GM12878 (cell line): Measurements from ENCODE around the gene PATL2. TPM values are rescaled to one million over a fixed set of nuclear protein-coding genes. Genes with fewer than 3 reads are reported as not detected.

ENCODE experiments used
- ATAC-seq: fragments of 200-7000 bp; cut with Tn5 transposase; 3 replicates; pipeline ENCODE4 v1.9.1; 2020; ENCODE audit warnings: mild to moderate bottlenecking, moderate library complexity
- BruUV-seq: library from RNA; stranded (reverse); fragments of 400-500 nt; replicated peaks from 2 replicates; lab custom pipeline; 2021; lab: Mats Ljungman, UMichigan
- CTCF ChIA-PET: fragments of 300-600 bp; sonication (Branson Sonifier 250); formaldehyde crosslinking; extraction: SDS; loops from one replicate; lab custom pipeline; 2021; ENCODE audit warnings: inconsistent platforms; lab: Yijun Ruan, JAX
- POLR2A ChIA-PET: fragments of 350-600 bp; formaldehyde crosslinking; extraction: SDS; loops from one replicate; lab custom pipeline; 2021; ENCODE audit warnings: inconsistent platforms; lab: Charles Lee
- RAD21 ChIA-PET: fragments of 300-600 bp; sonication (Branson Sonifier 250); formaldehyde crosslinking; loops from one replicate; lab custom pipeline; 2023; ENCODE audit warnings: antibody characterized with exemption; ENCODE audit not compliant: unreplicated experiment; lab: Charles Lee
- SMC1A ChIA-PET: fragments of 300-600 bp; sonication (Branson Sonifier 250); formaldehyde crosslinking; loops from one replicate; lab custom pipeline; 2023; ENCODE audit not compliant: unreplicated experiment, uncharacterized antibody; lab: Charles Lee
- DNase-seq: peaks from one replicate; pipeline ENCODE4 v3.0.0-alpha.2; 2011; ENCODE audit warnings: low read depth, low spot score
- FAIRE-seq: peaks from 3 replicates; lab custom pipeline; 2011; peaks lifted over from hg19 to GRCh38; lab: Jason Lieb, UNC
- H2AFZ ChIP-seq: 2 replicates; pipeline ENCODE4 v1.6.0; 2011; ENCODE audit warnings: low read depth, low read length, control low read depth; ENCODE audit not compliant: control insufficient read depth
- H3K27ac ChIP-seq: 2 replicates; pipeline ENCODE4 v1.5.1; 2011; ENCODE audit warnings: control low read depth; ENCODE audit not compliant: control insufficient read depth, insufficient read depth
- H3K27me3 ChIP-seq, 2 experiments: replicated peaks in 1 of 2; 2 replicates each; pipeline versions ENCODE4 v1.6.0 to v1.6.1; 2011; ENCODE audit warnings: low read length in 1 of 2; ENCODE audit not compliant: control insufficient read depth in 2 of 2, insufficient read depth in 2 of 2
- H3K36me3 ChIP-seq, 2 experiments: 2 replicates each; pipeline ENCODE4 v1.5.1; 2011; ENCODE audit warnings: low read length in 1 of 2; ENCODE audit not compliant: control insufficient read depth in 2 of 2, insufficient read depth in 2 of 2
- H3K4me1 ChIP-seq: 2 replicates; pipeline ENCODE4 v1.6.1; 2011; ENCODE audit warnings: mild to moderate bottlenecking, low read length, moderate library complexity, mixed read lengths; ENCODE audit not compliant: control insufficient read depth, insufficient read depth
- H3K4me2 ChIP-seq: 2 replicates; pipeline ENCODE4 v1.6.0; 2011; ENCODE audit warnings: control low read depth; ENCODE audit not compliant: control insufficient read depth, insufficient read depth
- H3K4me3 ChIP-seq: fragments of 200-600 bp; sonication (generic); 2 replicates; pipeline ENCODE4 v1.5.1; 2016
- H3K79me2 ChIP-seq: 2 replicates; pipeline ENCODE4 v1.6.0; 2011; ENCODE audit warnings: low read length; ENCODE audit not compliant: control insufficient read depth, insufficient read depth
- H3K9ac ChIP-seq: 2 replicates; pipeline ENCODE4 v1.8.0; 2011; ENCODE audit warnings: low read length, control low read depth, mixed read lengths; ENCODE audit not compliant: control insufficient read depth, insufficient read depth
- H3K9me3 ChIP-seq: replicated peaks from 3 replicates; pipeline ENCODE4 v1.5.1; 2011; ENCODE audit warnings: mild to moderate bottlenecking, low read length; ENCODE audit not compliant: control insufficient read depth, insufficient read depth
- H4K20me1 ChIP-seq: 2 replicates; pipeline ENCODE4 v1.6.0; 2011; ENCODE audit not compliant: control insufficient read depth, insufficient read depth
- ASH2L ChIP-seq: fragments of 300-600, 200-600 bp; sonication (generic); IDR thresholded peaks from 2 replicates; pipeline ENCODE4 v1.6.1; 2017; ENCODE audit warnings: low read depth, mild to moderate bottlenecking, borderline replicate concordance
- ATF7 ChIP-seq: fragments of 450-650 bp; IDR thresholded peaks from 2 replicates; pipeline ENCODE4 v1.6.1; 2016; ENCODE audit warnings: low read depth, mild to moderate bottlenecking
- BACH1 ChIP-seq: fragments of 450-650 bp; IDR thresholded peaks from 2 replicates; pipeline ENCODE4 v1.6.1; 2017; ENCODE audit warnings: mild to moderate bottlenecking, borderline replicate concordance
- CEBPB ChIP-seq, 2 experiments: fragments of 150-350 bp in 1 of 2; IDR thresholded peaks; 2 replicates each; pipeline ENCODE4 v1.6.1; 2012 to 2014; ENCODE audit warnings: low read depth in 2 of 2, low read length in 2 of 2, borderline replicate concordance in 1 of 2, inconsistent platforms in 1 of 2
- GABPA ChIP-seq: IDR thresholded peaks from 2 replicates; pipeline ENCODE4 v1.6.1; 2014; ENCODE audit warnings: antibody characterized with exemption, low read depth, mild to moderate bottlenecking, inconsistent platforms
- HDAC6 ChIP-seq: fragments of 200-600 bp; sonication (generic); IDR thresholded peaks from one replicate; pipeline ENCODE4 v1.8.0; 2017; ENCODE audit warnings: antibody characterized with exemption; ENCODE audit not compliant: unreplicated experiment
- KLF5 ChIP-seq: fragments of 450-650 bp; IDR thresholded peaks from 2 replicates; pipeline ENCODE4 v1.6.1; 2014; ENCODE audit warnings: mild to moderate bottlenecking; ENCODE audit not compliant: partially characterized antibody
- MEF2B ChIP-seq: fragments of 450-650 bp; IDR thresholded peaks from 2 replicates; pipeline ENCODE4 v1.6.1; 2018; ENCODE audit warnings: mild to moderate bottlenecking, moderate library complexity; ENCODE audit not compliant: partially characterized antibody, poor library complexity, severe bottlenecking
- NR2C2 ChIP-seq: IDR thresholded peaks from 2 replicates; pipeline ENCODE4 v1.6.1; 2011; ENCODE audit warnings: borderline replicate concordance, low read depth; ENCODE audit not compliant: control insufficient read depth, insufficient read length
- PAX5 ChIP-seq: IDR thresholded peaks from 2 replicates; pipeline ENCODE4 v1.6.1; 2011; ENCODE audit warnings: low read depth, low read length, borderline replicate concordance
- PAX8 ChIP-seq: fragments of 450-650 bp; IDR thresholded peaks from 2 replicates; pipeline ENCODE4 v1.6.1; 2017; ENCODE audit warnings: mild to moderate bottlenecking, moderate library complexity
- POLR2A ChIP-seq: IDR thresholded peaks from 2 replicates; pipeline ENCODE4 v1.6.1; 2011; ENCODE audit warnings: low read depth, mild to moderate bottlenecking, low read length
- RELA ChIP-seq: fragments of 450-650 bp; IDR thresholded peaks from 2 replicates; pipeline ENCODE4 v1.8.0; 2014; ENCODE audit warnings: borderline replicate concordance; ENCODE audit not compliant: partially characterized antibody
- TBL1XR1 ChIP-seq: IDR thresholded peaks from 2 replicates; pipeline ENCODE4 v1.6.1; 2012; ENCODE audit warnings: low read depth, low read length, improper control_type of control experiment
- in situ Hi-C: fragments of 300-500 bp; cut with MboI; formaldehyde crosslinking; loops from 9 replicates; pipeline ENCODE4 v1.14.3; 2018; ENCODE audit warnings: mixed read lengths
- intact Hi-C: fragments of 100-400 bp; cut with micrococcal nuclease; formaldehyde crosslinking; loops from one replicate; pipeline ENCODE4 v1.14.2; 2022; ENCODE audit not compliant: unreplicated experiment
- polyA plus RNA-seq, 11 experiments: library from polyadenylated mRNA; depleted of rRNA in 4 of 11; unstranded in 6 of 11; stranded (reverse) in 5 of 11; fragments of >200 nt; fragmentation: Nextera tagmentation in 4 of 11; fragmentation: Illumina TruSeq in 1 of 11; extraction: Ambion mirVana in 4 of 11; extraction: Trizol in 1 of 11; gene quantifications; 1 replicate in 1 of 11; 2 replicates in 10 of 11; pipeline versions ENCODE4 v1.2.1 to v1.2.3, GENCODE V29; 2011 to 2016; ENCODE audit warnings: inconsistent platforms in 2 of 11, missing spikeins in 2 of 11, low read depth in 1 of 11
- total RNA-seq, 4 experiments: library from RNA; depleted of rRNA in 3 of 4; stranded (reverse); fragments of >200 nt in 3 of 4; fragmentation: Illumina TruSeq in 1 of 4; extraction: Trizol in 1 of 4; gene quantifications; 2 replicates each; pipeline versions ENCODE4 v1.2.1 to v1.2.3, GENCODE V29; 2013 to 2021
- TF ChIP-seq, protein P1 (sequence below): fragments of 150-350 bp; IDR thresholded peaks from 2 replicates; pipeline ENCODE4 v1.6.1; 2016; ENCODE audit warnings: low read depth, low read length
- TF ChIP-seq, protein P2 (sequence below): fragments of 150-350 bp; IDR thresholded peaks from 2 replicates; pipeline ENCODE4 v1.6.1; 2014; ENCODE audit warnings: mild to moderate bottlenecking, low read depth, low read length
- TF ChIP-seq, protein P3 (sequence below): IDR thresholded peaks from 2 replicates; pipeline ENCODE4 v1.6.1; 2011; ENCODE audit warnings: mild to moderate bottlenecking, low read depth, low read length, moderate library complexity; ENCODE audit not compliant: insufficient replicate concordance
- TF ChIP-seq, protein P4 (sequence below): IDR thresholded peaks from 2 replicates; pipeline ENCODE4 v1.6.1; 2012; ENCODE audit warnings: low read length, inconsistent platforms

PATL2 gene
- total and polyA plus RNA-seq, 10 of the 15 experiments (the other 5 are each of a cell fraction or from before 2014, with no cell fraction given), result 4.2 to 16.2 (median 12.1) TPM

DNA sequence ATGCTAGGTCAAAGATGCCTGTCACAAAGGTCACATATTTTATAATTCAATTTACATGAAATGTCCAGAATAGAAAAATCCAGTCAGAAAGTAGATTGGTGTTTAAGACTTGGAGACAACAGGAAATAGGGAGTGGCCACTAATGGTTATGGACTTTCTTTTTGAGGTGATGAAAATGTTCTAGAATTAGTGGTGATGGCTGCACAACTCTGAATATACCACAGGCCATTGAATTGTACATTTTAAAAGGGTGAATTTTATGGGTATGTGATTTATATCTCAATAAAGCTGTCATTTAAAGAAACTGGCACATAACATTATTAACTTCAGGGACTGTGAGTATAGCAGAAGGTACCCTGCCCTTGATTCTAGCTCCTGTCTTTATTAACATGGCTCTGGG is 63.5 kb downstream of the PATL2 start:
- ChIA-PET CTCF (interaction anchor here (0.8 to 2.6 kb wide), 2 partner anchors 28 to 90 kb away, joined by 3 to 8 read pairs; no protein-coding TSS in a partner anchor), RAD21 (interaction anchor here (0.6 kb wide), 1 partner anchor 50 kb away, joined by 3 read pairs; no protein-coding TSS in a partner anchor), POLR2A (interaction anchor here (0.9 to 1.3 kb wide), 2 partner anchors 16 to 18 kb away, joined by 3 to 4 read pairs; partner anchors contain the start of gene SPG11), SMC1A (interaction anchor here (1.4 to 3.2 kb wide), 3 partner anchors 9 to 88 kb away, joined by 4 to 10 read pairs (median 5); partner anchors contain the start of gene TRIM69)
- Histone ChIP-seq H3K9ac (no peak overlapping the region), H4K20me1 (no peaks in the 10 kb centered on the region), H3K27me3 (no peaks in the 10 kb centered on the region; a peak in 1 of 4 replicates), H3K4me1 (no peaks in the 10 kb centered on the region), H3K9me3 (peaks cover 7% of the 10 kb centered on the region), H3K36me3 (peaks cover 2 to 34% of the 10 kb centered on the region in 2 experiments; a peak in 3 of 4 replicates), H3K79me2 (peaks cover 3% of the 10 kb centered on the region), H3K27ac (no peak overlapping the region), H2AFZ (no peak overlapping the region), H3K4me2 (no peak overlapping the region), H3K4me3 (no peak overlapping the region)
- in situ Hi-C loops, result no loop called here
- intact Hi-C loops, result no loop called here
- DNase-seq (no peak), ATAC-seq (no peak), FAIRE-seq (no peak)
- no TSS peak for BruUV-seq
- TF ChIP-seq ASH2L (no peak), MEF2B (no peak), TBL1XR1 (no peak), RELA (no peak), ATF7 (no peak), CEBPB (IDR thresholded peaks at IDR 0.05; ENCODE audit: borderline replicate concordance in 1 of 2, low read depth in 2 of 2, low read length in 2 of 2) (no peak), KLF5 (no peak), POLR2A (no peak), HDAC6 (no peak), PAX8 (no peak), BACH1 (no peak), NR2C2 (no peak), GABPA (no peak), PAX5 (no peak)
- TF ChIP-seq, protein P1, sequence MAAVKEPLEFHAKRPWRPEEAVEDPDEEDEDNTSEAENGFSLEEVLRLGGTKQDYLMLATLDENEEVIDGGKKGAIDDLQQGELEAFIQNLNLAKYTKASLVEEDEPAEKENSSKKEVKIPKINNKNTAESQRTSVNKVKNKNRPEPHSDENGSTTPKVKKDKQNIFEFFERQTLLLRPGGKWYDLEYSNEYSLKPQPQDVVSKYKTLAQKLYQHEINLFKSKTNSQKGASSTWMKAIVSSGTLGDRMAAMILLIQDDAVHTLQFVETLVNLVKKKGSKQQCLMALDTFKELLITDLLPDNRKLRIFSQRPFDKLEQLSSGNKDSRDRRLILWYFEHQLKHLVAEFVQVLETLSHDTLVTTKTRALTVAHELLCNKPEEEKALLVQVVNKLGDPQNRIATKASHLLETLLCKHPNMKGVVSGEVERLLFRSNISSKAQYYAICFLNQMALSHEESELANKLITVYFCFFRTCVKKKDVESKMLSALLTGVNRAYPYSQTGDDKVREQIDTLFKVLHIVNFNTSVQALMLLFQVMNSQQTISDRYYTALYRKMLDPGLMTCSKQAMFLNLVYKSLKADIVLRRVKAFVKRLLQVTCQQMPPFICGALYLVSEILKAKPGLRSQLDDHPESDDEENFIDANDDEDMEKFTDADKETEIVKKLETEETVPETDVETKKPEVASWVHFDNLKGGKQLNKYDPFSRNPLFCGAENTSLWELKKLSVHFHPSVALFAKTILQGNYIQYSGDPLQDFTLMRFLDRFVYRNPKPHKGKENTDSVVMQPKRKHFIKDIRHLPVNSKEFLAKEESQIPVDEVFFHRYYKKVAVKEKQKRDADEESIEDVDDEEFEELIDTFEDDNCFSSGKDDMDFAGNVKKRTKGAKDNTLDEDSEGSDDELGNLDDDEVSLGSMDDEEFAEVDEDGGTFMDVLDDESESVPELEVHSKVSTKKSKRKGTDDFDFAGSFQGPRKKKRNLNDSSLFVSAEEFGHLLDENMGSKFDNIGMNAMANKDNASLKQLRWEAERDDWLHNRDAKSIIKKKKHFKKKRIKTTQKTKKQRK, result no peak
- TF ChIP-seq, protein P2, sequence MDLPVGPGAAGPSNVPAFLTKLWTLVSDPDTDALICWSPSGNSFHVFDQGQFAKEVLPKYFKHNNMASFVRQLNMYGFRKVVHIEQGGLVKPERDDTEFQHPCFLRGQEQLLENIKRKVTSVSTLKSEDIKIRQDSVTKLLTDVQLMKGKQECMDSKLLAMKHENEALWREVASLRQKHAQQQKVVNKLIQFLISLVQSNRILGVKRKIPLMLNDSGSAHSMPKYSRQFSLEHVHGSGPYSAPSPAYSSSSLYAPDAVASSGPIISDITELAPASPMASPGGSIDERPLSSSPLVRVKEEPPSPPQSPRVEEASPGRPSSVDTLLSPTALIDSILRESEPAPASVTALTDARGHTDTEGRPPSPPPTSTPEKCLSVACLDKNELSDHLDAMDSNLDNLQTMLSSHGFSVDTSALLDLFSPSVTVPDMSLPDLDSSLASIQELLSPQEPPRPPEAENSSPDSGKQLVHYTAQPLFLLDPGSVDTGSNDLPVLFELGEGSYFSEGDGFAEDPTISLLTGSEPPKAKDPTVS, result no peak
- TF ChIP-seq, protein P3, sequence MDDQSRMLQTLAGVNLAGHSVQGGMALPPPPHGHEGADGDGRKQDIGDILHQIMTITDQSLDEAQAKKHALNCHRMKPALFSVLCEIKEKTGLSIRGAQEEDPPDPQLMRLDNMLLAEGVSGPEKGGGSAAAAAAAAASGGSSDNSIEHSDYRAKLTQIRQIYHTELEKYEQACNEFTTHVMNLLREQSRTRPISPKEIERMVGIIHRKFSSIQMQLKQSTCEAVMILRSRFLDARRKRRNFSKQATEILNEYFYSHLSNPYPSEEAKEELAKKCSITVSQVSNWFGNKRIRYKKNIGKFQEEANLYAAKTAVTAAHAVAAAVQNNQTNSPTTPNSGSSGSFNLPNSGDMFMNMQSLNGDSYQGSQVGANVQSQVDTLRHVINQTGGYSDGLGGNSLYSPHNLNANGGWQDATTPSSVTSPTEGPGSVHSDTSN, result no peak
- TF ChIP-seq, protein P4, sequence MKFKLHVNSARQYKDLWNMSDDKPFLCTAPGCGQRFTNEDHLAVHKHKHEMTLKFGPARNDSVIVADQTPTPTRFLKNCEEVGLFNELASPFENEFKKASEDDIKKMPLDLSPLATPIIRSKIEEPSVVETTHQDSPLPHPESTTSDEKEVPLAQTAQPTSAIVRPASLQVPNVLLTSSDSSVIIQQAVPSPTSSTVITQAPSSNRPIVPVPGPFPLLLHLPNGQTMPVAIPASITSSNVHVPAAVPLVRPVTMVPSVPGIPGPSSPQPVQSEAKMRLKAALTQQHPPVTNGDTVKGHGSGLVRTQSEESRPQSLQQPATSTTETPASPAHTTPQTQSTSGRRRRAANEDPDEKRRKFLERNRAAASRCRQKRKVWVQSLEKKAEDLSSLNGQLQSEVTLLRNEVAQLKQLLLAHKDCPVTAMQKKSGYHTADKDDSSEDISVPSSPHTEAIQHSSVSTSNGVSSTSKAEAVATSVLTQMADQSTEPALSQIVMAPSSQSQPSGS, result no peak
